GM13977 (cell line): ENCODE data around the gene NRM.

Source experiments
- DNase-seq: peaks from one replicate; pipeline ENCODE4 v3.0.0; 2012; ENCODE audit warnings: low spot score
- in situ Hi-C: fragments of 300-500 bp; cut with MboI; formaldehyde crosslinking; loops from one replicate; pipeline ENCODE4 v1.12.0; 2022; ENCODE audit warnings: low sequenced_read_pairs, low pct_unique_long_range_greater_than_20kb, mixed read lengths, inconsistent platforms; ENCODE audit not compliant: unreplicated experiment
- TF ChIP-seq, protein P1 (sequence below): IDR thresholded peaks from 2 replicates; pipeline ENCODE4 v1.5.1; 2012; ENCODE audit warnings: mild to moderate bottlenecking, control low read depth; ENCODE audit not compliant: insufficient read depth; ENCODE audit errors: extremely low read depth, missing control alignments

The NRM gene

DNA sequence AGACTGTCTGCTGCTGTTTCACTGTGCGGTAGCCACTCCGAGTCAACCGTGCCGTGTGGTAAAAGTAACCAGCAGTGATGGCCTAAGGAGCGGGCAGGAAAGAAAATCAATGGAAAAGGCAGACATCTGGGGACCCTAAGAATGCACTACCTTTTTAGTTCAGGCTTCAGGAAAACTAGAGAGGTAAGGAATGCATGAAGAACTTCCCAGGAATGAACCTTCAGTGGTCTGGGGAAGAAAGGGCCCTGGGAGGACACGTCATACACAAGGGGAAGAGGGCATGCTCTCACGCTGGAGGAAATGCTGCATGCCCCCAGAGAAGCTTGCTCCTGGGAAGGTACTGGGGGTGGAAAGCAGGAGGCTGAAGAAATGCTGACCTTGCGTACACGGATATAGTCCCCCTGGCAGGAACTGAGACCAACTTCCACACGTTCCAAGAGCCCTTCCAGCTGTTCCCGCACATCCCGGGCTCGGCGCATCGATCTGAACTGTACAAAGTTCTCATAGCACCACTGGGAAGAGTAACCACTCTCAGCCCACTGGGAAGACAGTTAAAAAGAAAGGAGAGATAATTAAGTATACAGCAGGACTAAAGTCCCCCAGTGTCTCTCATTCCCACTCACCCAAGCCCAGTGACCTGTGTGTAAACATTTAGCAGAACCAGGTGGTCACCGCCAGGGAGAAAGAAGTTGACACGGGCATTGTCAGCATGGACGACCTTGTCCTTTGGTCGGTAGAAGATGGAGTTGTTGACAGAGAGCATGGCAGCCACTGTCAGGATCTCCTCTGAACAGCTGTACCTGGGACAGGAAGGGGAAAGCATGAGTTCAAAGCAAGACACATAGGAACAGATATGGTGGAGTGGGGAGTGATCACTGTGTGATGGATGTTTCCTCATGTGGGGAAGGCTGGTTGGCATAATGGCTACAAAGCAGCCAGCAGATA, 35.7 kb downstream of the NRM start:
- TF ChIP-seq, protein P1, sequence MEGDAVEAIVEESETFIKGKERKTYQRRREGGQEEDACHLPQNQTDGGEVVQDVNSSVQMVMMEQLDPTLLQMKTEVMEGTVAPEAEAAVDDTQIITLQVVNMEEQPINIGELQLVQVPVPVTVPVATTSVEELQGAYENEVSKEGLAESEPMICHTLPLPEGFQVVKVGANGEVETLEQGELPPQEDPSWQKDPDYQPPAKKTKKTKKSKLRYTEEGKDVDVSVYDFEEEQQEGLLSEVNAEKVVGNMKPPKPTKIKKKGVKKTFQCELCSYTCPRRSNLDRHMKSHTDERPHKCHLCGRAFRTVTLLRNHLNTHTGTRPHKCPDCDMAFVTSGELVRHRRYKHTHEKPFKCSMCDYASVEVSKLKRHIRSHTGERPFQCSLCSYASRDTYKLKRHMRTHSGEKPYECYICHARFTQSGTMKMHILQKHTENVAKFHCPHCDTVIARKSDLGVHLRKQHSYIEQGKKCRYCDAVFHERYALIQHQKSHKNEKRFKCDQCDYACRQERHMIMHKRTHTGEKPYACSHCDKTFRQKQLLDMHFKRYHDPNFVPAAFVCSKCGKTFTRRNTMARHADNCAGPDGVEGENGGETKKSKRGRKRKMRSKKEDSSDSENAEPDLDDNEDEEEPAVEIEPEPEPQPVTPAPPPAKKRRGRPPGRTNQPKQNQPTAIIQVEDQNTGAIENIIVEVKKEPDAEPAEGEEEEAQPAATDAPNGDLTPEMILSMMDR = no peak
- in situ Hi-C loops = no loop called here
- DNase-seq = no peak

DNA sequence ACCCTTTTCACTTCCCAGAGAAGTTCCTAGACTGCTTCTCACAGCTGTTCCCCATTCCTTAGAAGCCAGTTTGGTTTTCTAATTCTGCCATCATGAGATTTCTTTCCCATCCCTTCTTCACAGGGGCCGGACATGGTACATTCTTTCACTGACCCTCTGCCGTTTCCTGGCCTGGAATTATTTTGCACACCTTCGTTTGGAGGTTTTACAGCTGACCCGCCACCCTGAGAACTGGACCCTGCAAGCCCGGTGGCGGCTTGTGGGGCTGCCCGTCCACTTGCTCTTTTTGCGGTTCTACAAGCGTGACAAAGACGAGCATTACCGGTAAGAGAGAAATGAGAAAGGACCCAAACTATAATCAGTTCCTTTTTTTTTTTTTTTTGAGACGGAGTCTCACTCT, 39.6 kb downstream of the NRM start:
- in situ Hi-C loops = no loop called here
- TF ChIP-seq, protein P1 = no peak
- no peak for DNase-seq

DNA sequence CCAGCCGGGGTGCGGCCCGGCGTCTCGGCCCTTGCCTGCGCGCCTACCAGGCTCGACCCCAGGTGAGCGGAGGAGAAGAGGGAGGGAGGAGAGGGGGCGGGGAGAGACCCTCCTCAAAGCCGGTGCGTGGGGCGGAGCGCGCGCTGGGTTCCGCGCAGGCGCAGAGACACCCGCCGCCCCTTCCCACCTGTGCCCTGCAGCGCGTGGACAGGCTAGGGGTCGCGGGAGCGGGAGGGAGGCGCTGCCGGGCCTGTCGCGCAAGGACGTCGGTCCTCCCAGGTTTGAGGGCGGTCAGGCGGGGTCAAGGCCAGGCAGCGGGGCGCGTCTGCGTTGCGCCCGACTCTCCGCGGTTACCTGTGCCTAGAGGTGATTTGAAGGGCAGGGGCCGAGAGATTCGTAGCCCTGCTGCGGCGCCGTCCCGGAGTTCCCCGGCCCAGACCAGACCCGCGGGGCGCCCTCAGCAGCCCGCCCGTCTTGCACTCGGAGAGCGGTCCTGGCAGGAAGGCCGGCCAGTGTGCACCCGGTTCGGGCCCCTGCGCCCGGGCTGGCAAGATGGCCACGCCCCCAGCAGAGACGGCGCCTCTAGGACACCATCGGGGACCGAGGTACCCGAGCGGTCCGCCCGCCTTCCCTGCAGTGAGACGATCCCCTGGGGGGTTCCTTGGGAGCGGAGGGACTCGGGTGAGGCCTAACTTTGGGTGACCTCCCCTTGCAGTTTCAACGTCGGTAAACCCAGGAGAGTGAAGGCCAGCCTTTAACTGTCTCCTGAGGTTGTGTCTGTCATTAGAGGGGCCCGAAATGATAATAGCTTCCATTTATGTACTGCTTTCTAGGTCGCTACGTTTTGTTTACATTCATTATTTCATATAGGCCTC, 43.3 kb downstream of the NRM start:
- in situ Hi-C loops = no loop called here

GRCh38 chr6:30646450-30647241, 44.1 kb downstream of the NRM start, which contains the start of gene C6orf136:
TSS of gene C6orf136 (plus strand) at chr6:30647133. CDS start at chr6:30647232, 99 bp downstream.
- TF ChIP-seq, protein P1 = no peak
- in situ Hi-C loops = no loop called here
- peak; percentile 99 for DNase-seq

More for the DNA sequence above, 43.3 kb downstream of the NRM start:
- peak; percentile 87 for DNase-seq
- TF ChIP-seq, protein P1 = no peak

- in situ Hi-C loops = no loop called here
- TF ChIP-seq, protein P1 = no peak
- DNase-seq = no peak
These were observed 44.8 kb downstream of the NRM start for GRCh38 chr6:30645989-30646388.

DNA sequence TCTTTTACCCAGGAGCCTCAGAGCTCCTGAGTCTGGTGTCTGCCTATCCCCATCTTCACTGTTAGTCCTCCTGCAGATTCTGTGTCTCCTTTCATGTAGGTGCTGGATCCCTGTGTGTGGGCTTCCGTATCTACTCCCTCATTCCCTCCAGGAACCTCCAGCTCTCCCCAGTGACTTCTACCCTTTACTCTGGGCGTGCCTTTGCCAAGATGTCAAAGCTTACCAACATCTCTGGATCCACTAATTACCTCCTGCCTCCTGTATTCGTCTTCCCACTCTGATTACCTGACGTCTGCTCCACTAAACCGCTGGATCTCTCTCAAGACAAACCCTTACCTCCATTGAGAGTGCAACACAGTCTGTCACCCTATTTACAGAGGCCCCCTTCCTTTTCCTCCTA, 46.0 kb downstream of the NRM start:
- TF ChIP-seq, protein P1 = no peak
- DNase-seq = no peak
- in situ Hi-C loops = no loop called here
